H1 (cell line): ENCODE data around the gene RIN1.

ENCODE experiments used
- EZH2 ChIP-seq: fragments of 200-600 bp; sonication (generic); IDR thresholded peaks from 2 replicates; pipeline ENCODE4 v1.7.1; 2012; ENCODE audit warnings: low read depth, mild to moderate bottlenecking, moderate library complexity, low read length, inconsistent platforms; ENCODE audit not compliant: severe bottlenecking
- TF ChIP-seq, protein P1 (sequence below): IDR thresholded peaks from 2 replicates; pipeline ENCODE4 v1.6.1; 2012; ENCODE audit warnings: inconsistent platforms

DNA sequence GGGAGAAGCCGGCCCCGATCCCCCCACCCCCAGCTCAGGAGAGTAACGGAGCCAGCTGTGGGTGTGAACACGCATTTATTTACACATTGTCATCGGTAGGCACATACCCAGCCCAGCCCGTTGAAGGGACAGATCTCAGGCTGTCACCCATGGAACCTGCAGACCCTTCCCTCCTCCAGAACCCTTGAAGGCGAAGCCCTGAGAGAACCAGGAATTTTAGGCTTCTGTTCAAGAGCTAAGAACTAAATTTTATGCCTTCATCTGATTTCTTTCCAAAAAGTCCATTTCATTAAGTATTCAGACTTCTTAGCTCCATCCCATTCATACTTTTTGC, 9.0 kb upstream of the RIN1 start:
- no peak for TF ChIP-seq EZH2
- TF ChIP-seq, protein P1, sequence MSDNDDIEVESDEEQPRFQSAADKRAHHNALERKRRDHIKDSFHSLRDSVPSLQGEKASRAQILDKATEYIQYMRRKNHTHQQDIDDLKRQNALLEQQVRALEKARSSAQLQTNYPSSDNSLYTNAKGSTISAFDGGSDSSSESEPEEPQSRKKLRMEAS = no peak
